ENCODE data around the gene NUP93.
"Not testable (repeated sequence)": the region's sequence is repeated elsewhere in the genome, so short reads cannot be mapped to it uniquely, and the experiment has no call there.

NUP93 gene

GRCh38 chr16:56864960-56865359 is 135.0 kb downstream of the NUP93 start, which contains the start of gene SLC12A3:
SLC12A3 (plus strand) TSS chr16:56865207; CDS start chr16:56865236, 29 bp downstream.
- TF ChIP-seq PKNOX1 (IDR thresholded peaks at IDR 0.05) = no peak
- ChIA-PET POLR2A (no interaction called here), CTCF (no interaction called here)
- DNase-seq (ENCODE audit: extremely low spot score) = no peak

GRCh38 chr16:56865394-56866062 is 135.6 kb downstream of the NUP93 start:
- ChIA-PET POLR2A (interaction anchor here (2.7 kb wide), 1 partner anchor 66 kb away, joined by 9 read pairs; the partner anchor contains the start of gene HERPUD1), CTCF (interaction anchor here (1.2 kb wide), 1 partner anchor 10 kb away, joined by 3 read pairs; no protein-coding TSS in a partner anchor)
- no peak for DNase-seq (ENCODE audit: extremely low spot score)
- TF ChIP-seq FOXA1 (IDR thresholded peaks at IDR 0.05) = no peak
- TF ChIP-seq SUZ12 (IDR thresholded peaks at IDR 0.05) = no peak
- TF ChIP-seq NFRKB (IDR thresholded peaks at IDR 0.05) = no peak
- TF ChIP-seq L3MBTL2 (conservative IDR thresholded peaks at IDR 0.05) = no peak
- TF ChIP-seq ARNT (IDR thresholded peaks at IDR 0.05) = no peak
- no peak for TF ChIP-seq HDGF (IDR thresholded peaks at IDR 0.05; ENCODE audit: borderline replicate concordance)
- TF ChIP-seq FOXK2 (IDR thresholded peaks at IDR 0.05) = no peak
- TF ChIP-seq ZNF384 (IDR thresholded peaks at IDR 0.05) = no peak
- TF ChIP-seq TARDBP (IDR thresholded peaks at IDR 0.05) = no peak
- TF ChIP-seq SP1 (IDR thresholded peaks at IDR 0.05) = no peak
- TF ChIP-seq FOXM1 (IDR thresholded peaks at IDR 0.05; ENCODE audit: borderline replicate concordance) = no peak
- TF ChIP-seq LEF1 (IDR thresholded peaks at IDR 0.05; ENCODE audit: borderline replicate concordance) = no peak
- no peak for TF ChIP-seq PKNOX1 (IDR thresholded peaks at IDR 0.05)
- TF ChIP-seq ELF4 (IDR thresholded peaks at IDR 0.05) = no peak
- TF ChIP-seq BHLHE40 (IDR thresholded peaks at IDR 0.05; ENCODE audit: borderline replicate concordance) = no peak
- TF ChIP-seq CTBP1 (IDR thresholded peaks at IDR 0.05; ENCODE audit: borderline replicate concordance) = no peak

- DNase-seq (ENCODE audit: extremely low spot score) = peak; percentile 60
- ChIA-PET POLR2A (interaction anchor here (2.7 kb wide), 1 partner anchor 65 kb away, joined by 9 read pairs; the partner anchor contains the start of gene HERPUD1), CTCF (interaction anchor here (0.6 to 1.6 kb wide), 5 partner anchors 10 to 879 kb away, joined by 3 to 5 read pairs (median 3); no protein-coding TSS in a partner anchor)
- TF ChIP-seq SUZ12 (IDR thresholded peaks at IDR 0.05) (no peak), L3MBTL2 (conservative IDR thresholded peaks at IDR 0.05) (no peak), LEF1 (IDR thresholded peaks at IDR 0.05; ENCODE audit: borderline replicate concordance) (no peak), FOXM1 (IDR thresholded peaks at IDR 0.05; ENCODE audit: borderline replicate concordance) (no peak), CTBP1 (IDR thresholded peaks at IDR 0.05; ENCODE audit: borderline replicate concordance) (no peak), NFRKB (IDR thresholded peaks at IDR 0.05) (no peak), HDGF (IDR thresholded peaks at IDR 0.05; ENCODE audit: borderline replicate concordance) (no peak), TARDBP (IDR thresholded peaks at IDR 0.05) (no peak), BHLHE40 (IDR thresholded peaks at IDR 0.05; ENCODE audit: borderline replicate concordance) (no peak), ELF4 (IDR thresholded peaks at IDR 0.05) (no peak), ARNT (IDR thresholded peaks at IDR 0.05) (no peak), FOXK2 (IDR thresholded peaks at IDR 0.05) (no peak), FOXA1 (IDR thresholded peaks at IDR 0.05) (no peak), SP1 (IDR thresholded peaks at IDR 0.05) (no peak), ZNF384 (IDR thresholded peaks at IDR 0.05) (no peak), PKNOX1 (IDR thresholded peaks at IDR 0.05) (no peak)
Measured at GRCh38 chr16:56866955-56867830, 137.3 kb downstream of the NUP93 start.

- no peak for DNase-seq (ENCODE audit: extremely low spot score)
- no peak for TF ChIP-seq BHLHE40 (IDR thresholded peaks at IDR 0.05; ENCODE audit: borderline replicate concordance)
- no peak for TF ChIP-seq ZNF384 (IDR thresholded peaks at IDR 0.05)
- no peak for TF ChIP-seq PKNOX1 (IDR thresholded peaks at IDR 0.05)
- TF ChIP-seq NFRKB (IDR thresholded peaks at IDR 0.05) = no peak
- TF ChIP-seq FOXM1 (IDR thresholded peaks at IDR 0.05; ENCODE audit: borderline replicate concordance) = no peak
- TF ChIP-seq ARNT (IDR thresholded peaks at IDR 0.05) = no peak
- no peak for TF ChIP-seq L3MBTL2 (conservative IDR thresholded peaks at IDR 0.05)
- TF ChIP-seq CTBP1 (IDR thresholded peaks at IDR 0.05; ENCODE audit: borderline replicate concordance) = no peak
- no peak for TF ChIP-seq FOXA1 (IDR thresholded peaks at IDR 0.05)
- no peak for TF ChIP-seq TARDBP (IDR thresholded peaks at IDR 0.05)
- TF ChIP-seq ELF4 (IDR thresholded peaks at IDR 0.05) = no peak
- TF ChIP-seq FOXK2 (IDR thresholded peaks at IDR 0.05) = no peak
- no peak for TF ChIP-seq LEF1 (IDR thresholded peaks at IDR 0.05; ENCODE audit: borderline replicate concordance)
- no peak for TF ChIP-seq SP1 (IDR thresholded peaks at IDR 0.05)
- TF ChIP-seq SUZ12 (IDR thresholded peaks at IDR 0.05) = no peak
- TF ChIP-seq HDGF (IDR thresholded peaks at IDR 0.05; ENCODE audit: borderline replicate concordance) = no peak
- POLR2A ChIA-PET = interaction anchor here (2.7 kb wide), 1 partner anchor 64 kb away, joined by 9 read pairs; the partner anchor contains the start of gene HERPUD1
- CTCF ChIA-PET = interaction anchor here (0.8 kb wide), 1 partner anchor 17 kb away, joined by 3 read pairs; no protein-coding TSS in a partner anchor
Measured at GRCh38 chr16:56868175-56868574, 138.2 kb downstream of the NUP93 start.

- DNase-seq (ENCODE audit: extremely low spot score); POLR2A ChIA-PET: not testable (repeated sequence)
Measured at GRCh38 chr16:56868766-56869165, 138.8 kb downstream of the NUP93 start.

More at GRCh38 chr16:56868766-56869165, 138.8 kb downstream of the NUP93 start:
- CTCF ChIA-PET = interaction anchor here (0.6 to 1.1 kb wide), 3 partner anchors 75 to 1887 kb away, joined by 3 read pairs; no protein-coding TSS in a partner anchor

Measured in HEK293T (cell line).